HCT116 (cell line): Measurements from ENCODE around the gene TMEM94.

Experiments
- CTCF ChIP-seq, 3 experiments: fragments of 200-600 bp in 1 of 3; sonication (generic) in 1 of 3; IDR thresholded peaks in 2 of 3; conservative IDR thresholded peaks in 1 of 3; 2 replicates each; pipeline ENCODE4 v1.5.1; 2012 to 2017; ENCODE audit warnings: low read depth in 2 of 3, low read length in 2 of 3, antibody characterized with exemption in 1 of 3, borderline replicate concordance in 1 of 3, control low read depth in 1 of 3, mild to moderate bottlenecking in 1 of 3, mixed read lengths in 1 of 3, mixed run types in 1 of 3, moderate library complexity in 1 of 3; ENCODE audit not compliant: insufficient read depth in 1 of 3
- POLR2A ChIP-seq: IDR thresholded peaks from 2 replicates; pipeline ENCODE4 v1.7.0; 2011; ENCODE audit warnings: borderline replicate concordance; ENCODE audit not compliant: insufficient read depth, insufficient read length; ENCODE audit errors: extremely low read depth
- ZNF274 ChIP-seq: fragments of 200-500 bp; sonication (Bioruptor generic); IDR thresholded peaks from 2 replicates; pipeline ENCODE4 v1.6.1; 2014; ENCODE audit warnings: mild to moderate bottlenecking, low read depth, low read length, inconsistent platforms

DNA sequence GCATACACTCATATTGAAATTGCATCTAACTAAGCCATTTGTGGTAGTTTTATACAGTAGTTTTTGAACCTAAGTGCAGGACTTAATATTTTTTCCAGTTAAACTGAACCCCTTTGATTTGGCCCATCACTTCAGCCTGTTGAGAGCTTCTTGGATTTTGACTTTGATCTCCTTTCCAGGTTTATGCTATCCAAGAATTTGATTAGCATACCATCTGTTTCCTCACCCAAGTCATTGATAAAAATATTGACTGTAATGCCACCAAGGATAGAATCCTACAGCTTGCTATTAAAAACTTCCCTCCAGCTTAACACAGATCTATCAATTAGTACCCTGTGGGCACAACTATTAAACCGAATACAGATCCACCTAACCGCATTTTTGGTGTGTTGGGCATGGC lies 7.2 kb downstream of the TMEM94 start:
- TF ChIP-seq CTCF (IDR thresholded peaks at IDR 0.05 in 2 of 3, conservative IDR thresholded peaks at IDR 0.05 in 1 of 3; ENCODE audit: borderline replicate concordance in 1 of 3, insufficient read depth in 1 of 3, low read depth in 2 of 3, low read length in 2 of 3): no peak
- TF ChIP-seq ZNF274: no peak
- TF ChIP-seq POLR2A: no peak
